ENCODE results near the gene HTR3D.

The HTR3D gene

GRCh38 chr3:184052767-184053166 is 21.2 kb downstream of the HTR3D start, which contains the start of gene HTR3C:
Gene HTR3C, plus strand, starts transcription at chr3:184053047. Its CDS starts 34 bp downstream, at chr3:184053081.
- DNase-seq (ENCODE audit: low spot score), result no peak
- H3K4me2 ChIP-seq (ENCODE audit: insufficient read depth, low read length, poor library complexity, severe bottlenecking), result no peak within 1 kb of the TSS
- H3K23ac ChIP-seq (ENCODE audit: low read depth, low read length, poor library complexity), result no peak within 1 kb of the TSS
- no peak within 1 kb of the TSS for H4K91ac ChIP-seq (ENCODE audit: low read depth, low read length, poor library complexity)
- no peaks in the 10 kb centered on the region for H3K36me3 ChIP-seq (replicated peaks in 1 of 2; ENCODE audit: control insufficient read depth in 2 of 2, insufficient read depth in 2 of 2, low read length in 2 of 2)
- no peak within 1 kb of the TSS for H2BK120ac ChIP-seq (ENCODE audit: low read depth, low read length)
- no CpG with 5 or more reads among the region's 4 CpGs for WGBS, 2 donors (ENCODE audit: extremely low coverage in 2 of 2, insufficient read length in 2 of 2, insufficient replicate concordance in 1 of 2)
- H2AK5ac ChIP-seq (ENCODE audit: low read depth, low read length), result no peak within 1 kb of the TSS
- no peak within 1 kb of the TSS for H3K27ac ChIP-seq (replicated peaks; ENCODE audit: low read length)
- no peaks in the 10 kb centered on the region for H3K9me3 ChIP-seq (replicated peaks in 1 of 2; ENCODE audit: control insufficient read depth in 2 of 2, insufficient read depth in 1 of 2, low read depth in 1 of 2, low read length in 2 of 2)
- no peak within 1 kb of the TSS for H3K14ac ChIP-seq (ENCODE audit: low read length)
- no peak within 1 kb of the TSS for H3K18ac ChIP-seq (ENCODE audit: low read length)
- H2AFZ ChIP-seq (ENCODE audit: low read length), result no peak within 1 kb of the TSS
- H3K79me1 ChIP-seq (ENCODE audit: low read depth, low read length), result peaks cover 1% of the 10 kb centered on the region
- peaks cover 0 to 23% (median 0%) of the 10 kb centered on the region in 3 experiments for H3K27me3 ChIP-seq (ENCODE audit: control insufficient read depth in 3 of 3, insufficient read depth in 3 of 3, low read depth in 1 of 3, low read length in 3 of 3)
- no peak within 1 kb of the TSS for H2BK15ac ChIP-seq (ENCODE audit: low read length)
- no peak within 1 kb of the TSS for H3K4me3 ChIP-seq (ENCODE audit: low read length in 2 of 2)
- no peak within 1 kb of the TSS for H2BK12ac ChIP-seq (ENCODE audit: low read length)
- H3K4ac ChIP-seq (ENCODE audit: low read length), result no peak within 1 kb of the TSS
- no peak within 1 kb of the TSS for H2BK5ac ChIP-seq (ENCODE audit: low read length)
- H3K9ac ChIP-seq (ENCODE audit: low read depth, low read length, poor library complexity), result no peak within 1 kb of the TSS
- H3K4me1 ChIP-seq (ENCODE audit: control insufficient read depth in 2 of 2, insufficient read depth in 1 of 2, low read depth in 1 of 2, low read length in 2 of 2), result no peaks in the 10 kb centered on the region
- H4K8ac ChIP-seq (ENCODE audit: low read depth, low read length), result no peak within 1 kb of the TSS

- no peak overlapping the region for H2AK5ac ChIP-seq (ENCODE audit: low read depth, low read length)
- H3K9ac ChIP-seq (ENCODE audit: low read depth, low read length, poor library complexity), result no peak overlapping the region
- H2BK5ac ChIP-seq (ENCODE audit: low read length), result no peak overlapping the region
- no peak overlapping the region for H3K27ac ChIP-seq (replicated peaks; ENCODE audit: low read length)
- no peak overlapping the region for H3K4ac ChIP-seq (ENCODE audit: low read length)
- no peaks in the 10 kb centered on the region for H3K36me3 ChIP-seq (replicated peaks in 1 of 2; ENCODE audit: control insufficient read depth in 2 of 2, insufficient read depth in 2 of 2, low read length in 2 of 2)
- H3K23ac ChIP-seq (ENCODE audit: low read depth, low read length, poor library complexity), result no peak overlapping the region
- H3K14ac ChIP-seq (ENCODE audit: low read length), result no peak overlapping the region
- H3K4me1 ChIP-seq (ENCODE audit: control insufficient read depth in 2 of 2, insufficient read depth in 1 of 2, low read depth in 1 of 2, low read length in 2 of 2), result no peaks in the 10 kb centered on the region
- no peak overlapping the region for H2BK12ac ChIP-seq (ENCODE audit: low read length)
- H2BK15ac ChIP-seq (ENCODE audit: low read length), result no peak overlapping the region
- H3K79me1 ChIP-seq (ENCODE audit: low read depth, low read length), result peaks cover 1% of the 10 kb centered on the region
- no peak overlapping the region for H4K91ac ChIP-seq (ENCODE audit: low read depth, low read length, poor library complexity)
- H3K4me2 ChIP-seq (ENCODE audit: insufficient read depth, low read length, poor library complexity, severe bottlenecking), result no peak overlapping the region
- no peak overlapping the region for H4K8ac ChIP-seq (ENCODE audit: low read depth, low read length)
- H3K27me3 ChIP-seq (ENCODE audit: control insufficient read depth in 3 of 3, insufficient read depth in 3 of 3, low read depth in 1 of 3, low read length in 3 of 3), result peaks cover 0 to 22% (median 0%) of the 10 kb centered on the region in 3 experiments
- no peak overlapping the region for H2AFZ ChIP-seq (ENCODE audit: low read length)
- H3K9me3 ChIP-seq (replicated peaks in 1 of 2; ENCODE audit: control insufficient read depth in 2 of 2, insufficient read depth in 1 of 2, low read depth in 1 of 2, low read length in 2 of 2), result no peaks in the 10 kb centered on the region
- WGBS, 2 donors (ENCODE audit: extremely low coverage in 2 of 2, insufficient read length in 2 of 2, insufficient replicate concordance in 1 of 2), result no CpG with 5 or more reads among the region's 9 CpGs
- H2BK120ac ChIP-seq (ENCODE audit: low read depth, low read length), result no peak overlapping the region
- no peak overlapping the region for H3K18ac ChIP-seq (ENCODE audit: low read length)
- H3K4me3 ChIP-seq (ENCODE audit: low read length in 2 of 2), result no peak overlapping the region
- no peak for DNase-seq (ENCODE audit: low spot score)
Observed at GRCh38 chr3:184058029-184058428, 26.5 kb downstream of the HTR3D start.

- peaks cover 1% of the 10 kb centered on the region for H3K79me1 ChIP-seq (ENCODE audit: low read depth, low read length)
- H3K4me3 ChIP-seq (ENCODE audit: low read length in 2 of 2), result no peak overlapping the region
Observed at GRCh38 chr3:184059424-184059823, 27.9 kb downstream of the HTR3D start.

GRCh38 chr3:184062637-184063036 is 31.1 kb downstream of the HTR3D start:
- no peak overlapping the region for H3K23ac ChIP-seq (ENCODE audit: low read depth, low read length, poor library complexity)
- no peaks in the 10 kb centered on the region for H3K36me3 ChIP-seq (replicated peaks in 1 of 2; ENCODE audit: control insufficient read depth in 2 of 2, insufficient read depth in 2 of 2, low read length in 2 of 2)
- H2BK5ac ChIP-seq (ENCODE audit: low read length), result no peak overlapping the region
- H3K4me2 ChIP-seq (ENCODE audit: insufficient read depth, low read length, poor library complexity, severe bottlenecking), result no peak overlapping the region
- H3K4me1 ChIP-seq (ENCODE audit: control insufficient read depth in 2 of 2, insufficient read depth in 1 of 2, low read depth in 1 of 2, low read length in 2 of 2), result no peaks in the 10 kb centered on the region
- H3K79me1 ChIP-seq (ENCODE audit: low read depth, low read length), result no peaks in the 10 kb centered on the region
- no peak overlapping the region for H3K18ac ChIP-seq (ENCODE audit: low read length)
- no peak overlapping the region for H3K4ac ChIP-seq (ENCODE audit: low read length)
- no peak for DNase-seq (ENCODE audit: low spot score)
- no peak overlapping the region for H3K27ac ChIP-seq (replicated peaks; ENCODE audit: low read length)
- no peak overlapping the region for H2AK5ac ChIP-seq (ENCODE audit: low read depth, low read length)
- no peak overlapping the region for H4K8ac ChIP-seq (ENCODE audit: low read depth, low read length)
- no peaks in the 10 kb centered on the region for H3K9me3 ChIP-seq (replicated peaks in 1 of 2; ENCODE audit: control insufficient read depth in 2 of 2, insufficient read depth in 1 of 2, low read depth in 1 of 2, low read length in 2 of 2)
- no peak overlapping the region for H2BK120ac ChIP-seq (ENCODE audit: low read depth, low read length)
- no peak overlapping the region for H3K14ac ChIP-seq (ENCODE audit: low read length)
- H2BK15ac ChIP-seq (ENCODE audit: low read length), result no peak overlapping the region
- H4K91ac ChIP-seq (ENCODE audit: low read depth, low read length, poor library complexity), result no peak overlapping the region
- H2AFZ ChIP-seq (ENCODE audit: low read length), result no peak overlapping the region
- peaks cover 0 to 15% (median 0%) of the 10 kb centered on the region in 3 experiments for H3K27me3 ChIP-seq (ENCODE audit: control insufficient read depth in 3 of 3, insufficient read depth in 3 of 3, low read depth in 1 of 3, low read length in 3 of 3)
- no peak overlapping the region for H2BK12ac ChIP-seq (ENCODE audit: low read length)
- H3K4me3 ChIP-seq (ENCODE audit: low read length in 2 of 2), result no peak overlapping the region
- H3K9ac ChIP-seq (ENCODE audit: low read depth, low read length, poor library complexity), result no peak overlapping the region

More at GRCh38 chr3:184059424-184059823, 27.9 kb downstream of the HTR3D start:
- Histone ChIP-seq H4K8ac (ENCODE audit: low read depth, low read length) (no peak overlapping the region), H3K14ac (ENCODE audit: low read length) (no peak overlapping the region), H3K23ac (ENCODE audit: low read depth, low read length, poor library complexity) (no peak overlapping the region), H3K9ac (ENCODE audit: low read depth, low read length, poor library complexity) (no peak overlapping the region), H3K18ac (ENCODE audit: low read length) (no peak overlapping the region), H2BK120ac (ENCODE audit: low read depth, low read length) (no peak overlapping the region), H3K27ac (replicated peaks; ENCODE audit: low read length) (no peak overlapping the region), H2BK15ac (ENCODE audit: low read length) (no peak overlapping the region), H3K4me2 (ENCODE audit: insufficient read depth, low read length, poor library complexity, severe bottlenecking) (no peak overlapping the region), H3K27me3 (ENCODE audit: control insufficient read depth in 3 of 3, insufficient read depth in 3 of 3, low read depth in 1 of 3, low read length in 3 of 3) (peaks cover 0 to 20% (median 0%) of the 10 kb centered on the region in 3 experiments), H2AFZ (ENCODE audit: low read length) (peak overlapping the region; percentile 62), H3K4me1 (ENCODE audit: control insufficient read depth in 2 of 2, insufficient read depth in 1 of 2, low read depth in 1 of 2, low read length in 2 of 2) (no peaks in the 10 kb centered on the region), H2BK5ac (ENCODE audit: low read length) (no peak overlapping the region), H2BK12ac (ENCODE audit: low read length) (no peak overlapping the region), H3K9me3 (replicated peaks in 1 of 2; ENCODE audit: control insufficient read depth in 2 of 2, insufficient read depth in 1 of 2, low read depth in 1 of 2, low read length in 2 of 2) (no peaks in the 10 kb centered on the region), H3K4ac (ENCODE audit: low read length) (no peak overlapping the region), H2AK5ac (ENCODE audit: low read depth, low read length) (no peak overlapping the region), H3K36me3 (replicated peaks in 1 of 2; ENCODE audit: control insufficient read depth in 2 of 2, insufficient read depth in 2 of 2, low read length in 2 of 2) (no peaks in the 10 kb centered on the region), H4K91ac (ENCODE audit: low read depth, low read length, poor library complexity) (no peak overlapping the region)
- no CpG with 5 or more reads among the region's 7 CpGs for WGBS, 2 donors (ENCODE audit: extremely low coverage in 2 of 2, insufficient read length in 2 of 2, insufficient replicate concordance in 1 of 2)
- DNase-seq (ENCODE audit: low spot score), result no peak
